ENCODE measurements around the gene ZSWIM3.

ZSWIM3 gene

DNA sequence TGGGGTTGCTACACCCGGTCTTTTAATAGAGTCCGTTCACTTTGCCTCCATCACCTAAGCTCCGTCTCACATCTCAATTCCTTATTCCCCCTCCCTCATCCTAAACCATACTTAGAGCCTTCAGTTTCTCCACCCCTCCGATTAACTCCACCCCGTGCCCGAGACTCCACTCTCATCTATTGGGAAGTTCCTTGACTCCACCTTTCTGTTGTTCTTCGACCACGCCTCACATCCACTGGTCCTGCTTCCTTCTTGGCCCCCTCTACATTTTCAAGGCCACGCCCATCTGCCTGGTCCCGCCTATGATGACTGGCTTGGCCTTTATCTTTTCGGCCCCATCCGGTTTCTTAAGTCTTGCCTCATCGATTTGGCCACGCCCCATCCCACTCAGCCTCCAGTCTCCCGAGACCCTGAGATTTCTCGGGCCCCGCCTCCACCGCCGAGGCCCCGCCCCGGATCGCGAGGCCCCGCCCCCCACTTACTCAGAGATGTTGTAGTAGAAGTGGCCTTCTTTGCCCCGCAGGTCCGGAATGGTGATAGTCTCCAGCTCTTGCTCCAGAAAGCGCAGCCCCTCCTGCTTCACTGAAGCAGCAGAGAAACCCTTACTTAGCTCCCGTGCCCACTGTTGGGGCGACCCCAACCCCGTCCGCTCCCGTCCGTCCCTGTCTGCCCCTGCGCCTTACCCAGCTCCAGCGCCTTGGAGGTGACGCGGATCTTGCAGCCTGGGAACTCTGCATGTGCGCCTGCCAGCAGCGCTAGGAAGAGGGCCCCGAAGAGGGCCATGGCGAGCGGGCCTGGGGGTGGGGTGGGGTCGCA is 53.5 kb downstream of the ZSWIM3 start:
- peak; percentile 89 for DNase-seq

DNA sequence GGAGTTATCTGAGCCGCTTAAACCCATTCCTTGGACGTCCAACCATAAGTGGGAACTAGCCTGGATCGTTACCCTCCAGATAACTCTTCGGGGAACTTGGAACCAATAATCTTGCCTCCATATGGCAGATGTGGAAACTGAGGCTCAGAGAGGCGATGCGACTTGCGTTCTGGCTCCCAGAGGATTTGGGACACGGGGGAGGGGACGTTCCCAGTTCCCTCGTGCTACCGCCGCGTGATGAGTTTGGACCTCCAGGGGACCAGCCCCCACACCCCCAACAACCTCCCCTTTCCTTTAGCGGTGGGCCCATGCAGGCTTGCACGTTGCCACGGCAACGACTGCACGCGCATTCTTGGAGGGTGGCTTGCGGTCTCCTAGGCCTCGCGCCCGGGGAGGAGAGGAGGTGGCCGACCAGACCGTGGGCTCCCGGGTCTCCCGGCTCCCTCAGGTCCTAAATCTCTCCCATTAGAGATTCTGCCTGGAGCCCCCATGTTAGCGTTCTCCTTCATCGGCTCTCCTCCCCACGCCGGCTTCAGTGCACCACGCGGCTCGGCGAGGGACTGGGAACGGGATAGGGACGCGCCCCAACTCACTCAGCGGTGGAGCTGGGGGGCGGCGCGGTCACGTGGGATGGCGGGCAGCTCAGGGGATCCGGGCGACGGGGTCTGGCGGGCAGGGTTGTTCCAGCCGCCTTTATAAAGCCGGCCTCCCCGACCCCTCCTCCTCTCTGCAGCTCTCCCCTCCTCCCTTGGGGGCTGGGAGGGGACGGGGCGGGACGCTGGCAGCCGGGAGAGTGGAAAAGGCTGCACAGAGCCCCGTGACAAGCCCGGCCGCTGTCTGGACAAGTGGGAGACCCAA is 54.3 kb downstream of the ZSWIM3 start, which contains the start of gene PLTP:
PLTP (minus strand) TSS at position 670 of the 858 bp plus-strand sequence. CDS start 703 bp downstream, outside the sequence.
- peak; percentile 40 for DNase-seq

DNA sequence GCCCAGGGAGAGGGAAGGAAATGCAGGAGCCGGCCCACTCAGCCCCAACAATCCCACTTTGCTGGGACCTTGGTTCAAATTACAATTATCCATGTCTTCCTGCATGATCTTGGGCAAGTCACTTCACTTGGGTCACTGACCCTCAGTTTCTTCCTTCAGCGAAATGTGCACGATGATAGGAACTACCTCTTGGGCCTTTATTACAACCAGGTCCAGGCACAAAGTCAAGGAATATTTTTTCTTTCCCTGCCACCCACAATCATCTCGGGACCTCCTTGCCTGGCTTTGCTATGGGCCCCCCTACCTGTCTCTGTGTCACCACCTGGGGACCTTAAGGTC is 54.9 kb downstream of the ZSWIM3 start:
- DNase-seq = no peak

DNA sequence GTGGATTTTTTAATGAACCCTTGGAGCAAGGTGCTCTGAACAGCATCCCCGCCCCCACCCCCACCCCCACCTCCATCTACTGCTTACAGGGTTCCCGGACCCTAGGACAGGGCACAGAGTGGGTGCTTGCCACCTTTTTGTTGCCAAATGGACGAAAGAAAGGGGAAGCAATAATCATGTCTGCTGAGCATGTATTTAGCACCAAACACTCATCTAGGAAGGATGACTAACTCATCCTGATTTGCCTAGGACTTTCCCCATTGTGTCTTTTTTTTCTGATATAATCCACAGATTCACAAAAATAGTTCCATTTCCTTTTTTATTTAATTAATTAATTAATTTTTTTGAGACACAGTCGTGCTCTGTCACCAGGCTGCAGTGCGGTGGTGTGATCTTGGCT is 55.7 kb downstream of the ZSWIM3 start:
- DNase-seq = no peak

DNA sequence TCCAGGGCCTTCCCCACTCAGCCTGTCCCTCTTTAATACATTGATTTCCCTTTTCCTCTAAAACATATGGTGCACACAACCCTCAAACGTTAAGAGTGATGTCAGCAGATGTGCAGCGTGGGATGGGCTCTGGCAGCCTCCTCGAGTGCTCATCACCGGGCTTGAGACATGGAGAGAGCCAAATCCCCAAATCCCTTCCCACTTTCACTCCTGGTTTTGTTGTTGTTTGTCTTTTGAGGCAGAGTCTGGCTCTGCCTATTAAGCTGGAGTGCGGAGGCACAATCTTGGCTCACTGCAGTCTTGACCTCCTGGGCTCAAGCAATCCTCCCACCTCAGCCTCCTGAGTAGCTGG is 60.4 kb downstream of the ZSWIM3 start:
- DNase-seq = no peak

DNA sequence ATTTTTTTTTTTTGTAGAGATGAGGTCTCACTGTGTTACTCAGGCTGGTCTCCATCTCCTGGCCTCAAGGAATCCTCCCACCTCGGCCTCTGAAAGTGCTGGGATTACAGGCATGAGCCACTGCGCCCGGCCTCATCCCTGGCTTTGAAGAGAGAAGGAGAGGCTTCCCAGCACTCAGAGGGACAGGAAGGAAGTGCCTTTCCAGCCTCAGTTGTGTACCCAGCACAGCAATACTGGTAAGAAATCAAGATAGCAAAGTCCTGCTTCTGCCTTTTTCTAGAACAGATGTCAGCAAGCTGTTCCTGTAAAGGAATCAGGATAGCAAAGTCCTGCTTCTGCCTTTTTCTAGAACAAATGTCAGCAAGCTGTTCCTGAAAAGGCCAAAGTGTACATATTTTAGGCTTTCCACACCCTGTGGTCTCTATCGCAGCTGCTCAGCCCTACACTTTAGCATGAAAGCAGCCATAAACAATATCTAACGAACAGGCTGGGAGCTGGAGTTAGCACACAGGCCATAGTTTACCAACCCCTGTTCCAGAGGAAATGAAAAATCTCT is 60.8 kb downstream of the ZSWIM3 start:
- no peak for DNase-seq

DNA sequence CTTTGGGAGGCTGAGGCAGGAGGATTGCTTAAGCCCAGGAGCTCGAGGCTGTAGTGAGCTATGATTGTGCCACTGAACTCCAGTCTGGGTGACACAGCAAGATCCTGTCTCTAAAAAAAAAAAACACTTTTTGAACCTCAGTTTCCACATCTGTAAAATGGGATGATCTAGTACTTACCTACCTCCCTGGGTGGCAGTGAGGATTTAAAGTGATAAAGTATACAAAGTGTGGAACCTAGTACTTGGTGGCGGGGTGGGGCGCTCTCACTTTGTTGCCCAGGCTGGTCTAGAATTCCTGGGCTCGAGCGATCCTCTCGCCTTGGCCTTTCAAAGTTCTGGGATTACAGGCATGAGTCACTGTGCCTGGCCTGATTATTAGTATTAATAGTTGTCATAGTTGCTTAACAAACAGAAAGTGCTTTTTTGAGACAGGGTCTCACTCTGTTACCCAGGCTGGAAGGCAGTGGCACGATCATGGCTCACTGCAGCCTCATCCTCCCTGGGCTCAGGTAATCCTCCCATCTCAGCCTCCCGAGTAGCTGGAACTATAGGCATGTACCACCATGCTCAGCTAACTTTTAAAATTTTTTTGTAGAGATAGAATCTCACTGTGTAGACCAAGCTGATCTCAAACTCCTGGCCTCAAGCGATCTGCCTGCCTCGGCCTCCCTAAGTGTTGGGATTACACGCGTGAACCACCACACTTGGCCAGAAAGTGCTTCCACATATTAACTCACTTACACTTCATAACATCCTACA is 61.5 kb downstream of the ZSWIM3 start:
- DNase-seq = no peak

DNA sequence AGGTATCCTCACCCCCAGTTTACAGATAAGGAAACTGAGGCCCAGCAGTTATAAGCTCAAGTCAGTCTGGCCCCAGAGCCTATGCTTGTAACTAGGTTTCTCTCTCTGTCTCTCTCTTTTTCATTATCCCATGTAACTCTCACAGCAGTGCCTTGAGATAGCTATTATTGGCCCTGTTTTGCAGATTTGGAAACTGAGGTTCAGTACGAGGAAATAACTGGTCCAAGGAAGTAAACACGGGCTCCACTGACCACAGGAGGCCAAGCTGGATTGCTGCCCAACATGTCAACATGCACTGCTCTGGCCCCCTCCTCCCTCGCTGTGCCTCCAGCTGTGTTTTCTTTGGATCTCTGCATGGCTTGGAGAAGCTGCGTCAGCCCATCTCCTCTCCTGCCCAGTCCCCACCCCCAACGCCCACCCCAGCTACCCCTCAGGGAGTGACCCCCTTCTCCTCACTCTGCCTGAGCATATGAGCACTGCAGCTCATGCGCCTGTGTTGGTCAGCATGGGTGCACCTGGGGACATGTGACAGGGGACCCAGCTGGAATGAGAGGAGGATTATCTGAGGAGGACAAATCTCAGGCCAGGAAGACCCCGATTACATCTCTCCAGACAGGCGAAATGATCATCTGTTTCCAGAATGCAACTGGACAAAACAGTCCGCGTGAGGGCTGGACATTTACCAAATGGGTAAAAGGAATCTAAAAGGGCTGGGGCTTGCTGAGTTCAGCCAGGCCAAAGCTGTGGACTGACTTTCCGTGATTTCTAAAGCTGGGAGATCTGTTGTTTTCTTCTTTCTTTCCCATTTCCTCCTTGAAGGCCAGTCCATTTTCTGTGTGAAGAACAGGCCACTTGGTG is 62.4 kb downstream of the ZSWIM3 start:
- no peak for DNase-seq

DNA sequence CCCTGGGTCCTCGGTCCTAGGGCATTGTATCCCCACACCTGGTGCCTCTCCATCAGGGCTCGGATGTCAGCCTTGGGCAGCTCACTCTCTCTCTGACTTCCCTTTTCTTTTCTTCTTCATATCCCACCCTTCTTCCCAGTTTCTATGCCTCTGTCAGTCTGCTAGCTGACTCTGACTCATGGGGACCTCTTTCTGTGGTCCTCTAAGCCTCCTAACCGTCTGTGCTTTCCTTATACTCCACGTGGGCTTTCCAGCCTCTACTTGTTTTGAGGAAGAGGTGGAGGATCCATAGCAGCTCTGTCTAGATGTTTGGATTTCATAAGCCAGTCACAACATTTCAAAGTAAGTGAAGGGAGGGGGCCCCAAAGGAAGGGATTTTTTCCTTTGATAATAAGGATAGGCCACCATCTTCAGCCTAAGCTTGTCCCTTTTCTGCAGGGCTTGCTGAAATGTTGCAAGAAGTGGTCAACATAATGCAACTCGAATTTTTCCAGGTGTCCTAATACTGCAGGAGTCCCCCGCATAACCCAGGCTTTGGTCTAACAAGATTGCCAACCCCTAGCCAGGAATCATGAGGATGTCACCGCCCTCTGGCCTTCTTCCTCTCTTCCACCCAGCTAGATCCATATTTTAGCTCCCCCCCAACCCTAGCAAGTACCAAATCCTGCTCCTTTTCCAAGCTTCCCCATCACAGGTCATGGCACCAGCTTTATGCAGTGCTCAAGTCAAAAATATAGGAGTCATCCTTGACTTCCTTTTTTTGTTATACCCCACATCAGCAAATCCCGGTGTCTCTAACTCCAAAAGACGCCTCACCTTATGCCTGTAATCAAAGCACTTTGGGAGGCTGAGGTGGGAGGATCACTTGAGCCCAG is 63.3 kb downstream of the ZSWIM3 start:
- DNase-seq = no peak

DNA sequence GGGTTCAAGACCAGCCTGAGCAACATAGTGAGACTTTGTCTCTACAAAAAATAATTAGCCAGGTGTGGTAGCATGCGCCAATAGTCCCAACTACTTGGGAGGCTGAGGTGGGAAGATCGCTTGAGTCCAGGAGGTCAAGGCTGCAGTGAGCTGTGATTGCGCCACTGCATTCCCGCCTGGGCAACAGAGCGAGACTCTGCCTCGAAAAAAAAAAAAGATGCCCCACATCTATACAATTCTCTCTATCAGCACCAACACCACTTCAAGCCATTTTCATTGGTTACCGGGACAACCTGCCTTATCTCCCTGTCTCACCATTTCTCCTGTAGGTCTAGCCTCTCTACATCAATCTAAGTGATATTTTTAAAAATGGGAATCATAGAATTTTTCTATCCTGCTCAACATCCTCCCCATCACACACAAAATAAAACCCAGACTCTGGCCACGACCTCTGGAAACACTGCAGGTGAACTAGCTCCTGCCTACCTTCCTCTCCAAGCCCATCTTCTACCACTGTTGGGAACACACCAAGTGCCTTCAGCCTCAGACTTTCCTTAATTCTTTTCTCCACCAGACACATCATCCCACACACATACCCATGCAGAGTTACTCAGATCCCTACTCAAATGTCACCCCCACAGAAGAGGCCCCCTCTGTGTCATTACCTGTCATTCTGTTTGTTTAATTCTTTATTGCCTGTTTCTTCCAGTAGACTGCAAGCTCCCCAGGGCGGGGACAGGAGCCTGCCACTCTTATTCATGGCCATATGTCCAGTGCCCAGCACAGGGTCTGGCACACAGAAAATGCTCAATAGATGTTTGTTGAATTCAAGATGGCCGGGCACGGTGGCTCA is 64.1 kb downstream of the ZSWIM3 start:
- DNase-seq = no peak

DNA sequence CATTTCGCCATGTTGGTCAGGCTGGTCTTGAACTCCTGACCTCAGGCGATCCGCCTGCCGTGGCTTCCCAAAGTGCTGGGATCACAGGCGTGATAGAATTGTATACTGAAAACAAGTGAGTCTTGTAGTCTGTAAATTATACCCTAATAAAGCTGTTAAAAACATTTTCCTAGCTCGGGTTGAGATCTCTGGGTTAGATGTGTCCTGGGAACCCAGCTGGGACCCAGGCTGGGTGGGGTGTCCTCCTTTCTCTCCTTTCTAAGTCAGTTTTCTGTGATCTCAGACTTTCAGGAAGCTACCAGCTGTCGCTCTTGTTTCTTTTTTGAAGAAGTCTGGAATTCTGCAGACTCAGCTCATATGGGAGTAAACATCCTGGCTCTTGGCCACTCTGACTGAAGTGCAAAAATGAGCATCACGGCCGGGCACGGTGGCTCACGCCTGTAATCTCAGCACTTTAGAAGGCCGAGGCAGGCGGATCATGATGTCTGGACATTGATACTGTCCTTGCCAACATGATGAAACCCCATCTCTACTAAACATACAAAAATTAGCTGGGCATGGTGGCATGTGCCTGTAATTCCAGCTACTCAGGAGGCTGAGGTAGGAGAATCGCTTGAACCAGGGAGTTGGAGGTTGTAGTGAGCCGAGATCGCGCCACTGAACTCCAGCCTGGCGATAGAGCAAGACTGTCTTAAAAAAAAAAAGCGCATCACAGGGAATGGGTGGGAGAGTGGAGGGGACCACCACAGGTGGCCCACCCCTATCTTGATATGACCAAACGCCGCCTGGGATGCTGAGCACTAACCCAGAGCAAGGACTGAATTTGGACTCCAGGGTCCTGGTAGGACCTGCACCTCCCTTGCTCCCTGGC is 67.2 kb downstream of the ZSWIM3 start:
- DNase-seq = no peak

DNA sequence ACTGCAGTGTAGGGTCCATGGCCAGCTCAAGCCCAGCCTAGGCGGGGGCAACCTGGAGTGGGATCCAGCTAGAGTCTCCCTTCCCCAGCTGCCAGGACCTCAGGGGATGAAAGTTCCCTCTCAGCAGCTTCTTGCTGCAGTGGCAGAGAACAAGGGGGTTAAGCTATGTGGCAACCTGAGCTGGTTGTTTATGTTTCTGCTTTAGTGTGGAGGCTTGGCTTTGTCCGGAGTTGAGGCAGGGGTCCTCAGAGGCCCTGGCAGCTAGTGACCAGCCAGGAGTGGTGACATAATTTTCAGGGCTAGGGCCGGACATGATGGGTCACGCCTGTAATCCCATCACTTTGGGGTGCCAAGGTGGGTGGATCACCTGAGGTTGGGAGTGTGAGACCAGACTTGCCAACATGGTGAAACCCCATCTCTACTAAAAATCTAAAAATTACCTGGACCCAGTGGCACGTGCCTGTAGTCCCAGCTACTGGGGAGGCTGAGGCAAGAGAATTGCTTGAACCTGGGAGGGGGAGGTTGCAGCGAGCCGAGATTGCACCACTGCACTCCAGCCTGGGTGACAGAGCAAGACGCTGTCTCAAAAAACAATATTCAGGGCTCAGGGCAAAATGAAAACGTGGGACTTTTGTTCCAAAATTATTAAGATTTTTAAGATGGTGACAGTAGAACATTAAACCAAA is 68.5 kb downstream of the ZSWIM3 start:
- DNase-seq = no peak

DNA sequence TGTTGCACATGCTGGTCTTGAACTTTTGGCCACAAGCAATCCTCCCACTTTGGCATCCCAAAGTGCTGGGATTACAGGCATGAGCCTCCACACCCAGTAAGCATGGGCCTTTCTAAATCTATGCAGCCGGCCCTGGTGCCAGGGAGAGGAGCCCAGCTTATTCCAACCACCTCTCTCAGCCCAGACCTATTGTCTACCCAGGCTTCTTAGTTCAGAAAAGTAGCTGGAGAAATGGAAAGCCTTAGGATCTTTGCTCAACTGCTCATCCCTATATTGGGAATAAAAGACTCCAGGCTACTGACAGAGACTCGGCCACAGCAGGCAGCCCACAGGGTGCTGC is 69.3 kb downstream of the ZSWIM3 start:
- DNase-seq = no peak

DNA sequence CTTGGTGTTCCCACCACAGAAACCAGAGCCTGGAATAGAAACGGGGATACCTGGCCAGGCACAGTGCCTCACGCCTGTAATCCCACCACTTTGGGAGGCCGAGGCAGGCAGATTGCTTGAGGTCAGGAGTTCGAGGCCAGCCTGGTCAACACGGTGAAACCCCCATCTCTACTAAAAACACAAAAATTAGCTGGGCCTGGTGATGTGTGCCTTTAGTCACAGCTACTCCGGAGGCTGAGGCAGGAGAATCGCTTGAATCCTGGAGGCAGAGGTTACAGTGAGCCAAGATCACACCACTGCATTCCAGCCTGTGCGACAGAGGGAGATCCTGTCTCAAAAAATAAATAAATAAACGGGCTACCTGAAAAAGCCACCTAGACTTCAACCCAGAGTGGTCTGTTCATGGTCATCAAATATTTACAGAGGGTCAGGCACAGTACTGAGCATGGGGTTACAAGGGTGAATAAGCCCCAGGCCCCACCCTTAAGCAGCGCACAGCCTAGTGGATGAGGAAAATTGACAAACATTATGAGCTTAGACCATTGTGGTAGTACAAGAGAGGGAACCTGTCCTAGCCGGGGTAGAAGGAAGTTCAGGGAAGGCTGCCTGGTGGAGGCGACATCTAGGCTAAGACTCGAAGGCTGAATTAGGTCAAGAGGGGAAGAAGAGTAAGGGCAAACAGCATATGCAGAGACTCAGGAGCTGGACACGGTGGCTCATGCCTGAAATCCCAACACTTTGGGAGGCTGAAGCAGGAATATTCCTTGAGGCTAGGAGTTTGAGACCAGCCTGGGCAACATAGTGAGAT is 69.9 kb downstream of the ZSWIM3 start:
- DNase-seq = no peak

Data from CD4-positive, alpha-beta T cell treated with Interleukin-17A for 4 hours (primary cell).